HG03460 (cell line): ENCODE measurements around the gene ITGB8.

Source experiments
- ATAC-seq: cut with Tn5 transposase; IDR thresholded peaks from one replicate; pipeline ENCODE4 v1.9.1; 2021; ENCODE audit not compliant: unreplicated experiment

The ITGB8 gene

DNA sequence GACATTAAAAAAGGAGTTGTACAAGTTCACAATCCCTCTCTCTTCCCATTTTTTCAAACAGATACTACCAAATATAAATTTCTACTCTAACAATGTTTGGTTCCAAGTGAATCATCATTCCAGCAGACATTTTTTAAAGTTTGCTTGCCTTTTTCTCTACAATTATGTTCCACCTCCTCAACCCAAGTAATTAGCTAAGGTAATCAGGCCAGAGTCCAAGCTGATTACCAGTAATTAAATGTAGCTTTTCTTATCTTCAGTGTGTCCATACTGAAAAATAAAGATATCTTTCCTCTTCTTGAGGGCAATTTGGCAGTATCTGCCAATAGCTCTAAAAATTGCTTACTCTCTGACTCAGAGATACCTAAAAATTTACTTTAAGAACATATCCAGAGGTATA, 126.0 kb downstream of the ITGB8 start:
- ATAC-seq = no peak

DNA sequence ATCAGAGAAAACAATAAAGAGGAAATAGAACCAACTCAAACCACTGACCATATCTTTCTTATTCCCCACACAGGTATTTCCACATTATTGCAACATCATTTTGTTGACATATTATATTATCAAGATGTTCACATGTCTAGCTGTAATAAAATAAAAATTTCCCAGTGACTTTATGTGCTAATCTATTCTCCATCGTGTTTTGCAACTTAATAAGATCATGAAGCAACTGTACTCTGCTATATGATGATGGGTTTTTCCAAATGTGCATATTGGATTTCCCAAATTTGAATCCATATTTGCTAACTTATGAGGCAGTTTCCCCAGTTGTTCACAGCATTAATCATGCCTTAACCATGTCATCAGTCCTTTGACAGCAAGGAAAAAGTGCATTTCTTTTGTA, 127.8 kb downstream of the ITGB8 start:
- no peak for ATAC-seq

DNA sequence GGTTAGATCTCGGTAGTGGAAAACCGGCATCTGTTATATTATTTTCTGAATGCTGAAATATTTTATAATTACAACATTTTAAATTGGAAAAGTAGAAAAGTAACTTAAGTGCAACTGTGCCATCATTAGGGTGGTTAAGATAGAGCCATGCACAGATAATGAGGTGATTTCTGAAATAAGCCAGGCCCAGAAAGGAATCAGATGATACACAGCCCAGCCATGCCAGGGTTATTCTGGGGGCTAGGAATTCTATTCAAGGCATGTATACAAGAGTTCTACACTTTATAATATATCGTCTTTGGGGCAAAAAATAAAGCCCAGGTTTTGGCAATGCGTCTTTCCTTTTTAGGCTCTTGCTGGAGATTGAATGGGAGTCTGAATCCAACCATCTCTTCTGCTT, 128.7 kb downstream of the ITGB8 start:
- ATAC-seq = no peak

DNA sequence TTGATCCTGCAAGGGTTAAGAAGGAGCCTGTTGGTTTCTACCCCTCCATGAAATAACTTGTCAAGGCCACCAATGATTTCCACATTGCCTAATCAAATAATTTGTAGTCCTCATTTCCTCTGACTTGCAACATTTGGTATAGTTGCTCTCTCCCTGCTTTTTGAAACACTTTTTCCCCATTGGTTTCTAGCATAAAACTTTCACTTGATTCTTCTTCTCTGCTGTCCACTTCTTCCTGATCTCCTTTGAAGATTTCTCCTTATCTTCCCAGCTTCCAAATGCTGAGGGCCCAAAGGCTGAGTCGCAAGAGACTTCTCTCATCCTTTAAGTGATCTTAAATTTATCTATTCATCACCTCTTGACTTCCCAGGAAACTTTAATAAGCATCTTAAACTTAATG, 134.2 kb downstream of the ITGB8 start:
- ATAC-seq = no peak
